Measurements from ENCODE around the gene PSMA1.

DNA sequence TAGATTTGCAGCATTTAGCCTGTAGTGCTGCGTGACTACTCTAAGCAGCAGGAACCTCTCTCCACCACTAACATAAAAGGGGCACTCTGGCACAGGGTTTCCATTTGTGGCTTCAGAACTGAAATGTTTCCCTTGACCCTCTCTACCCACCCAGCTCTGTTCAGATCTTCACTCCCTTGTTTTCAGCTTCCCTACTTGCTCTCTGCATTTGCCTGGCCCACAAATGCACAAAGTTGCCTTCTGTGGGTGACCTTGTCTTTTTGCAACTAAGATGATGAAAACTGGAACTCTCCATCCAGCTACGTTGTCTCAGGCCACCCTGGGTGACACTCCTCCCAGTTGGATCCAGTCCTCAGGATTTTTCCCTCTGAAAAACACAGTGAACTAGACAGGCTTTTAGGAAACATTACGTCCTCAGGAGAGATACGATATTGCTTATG lies 19.8 kb upstream of the PSMA1 start:
- TF ChIP-seq, protein P1, sequence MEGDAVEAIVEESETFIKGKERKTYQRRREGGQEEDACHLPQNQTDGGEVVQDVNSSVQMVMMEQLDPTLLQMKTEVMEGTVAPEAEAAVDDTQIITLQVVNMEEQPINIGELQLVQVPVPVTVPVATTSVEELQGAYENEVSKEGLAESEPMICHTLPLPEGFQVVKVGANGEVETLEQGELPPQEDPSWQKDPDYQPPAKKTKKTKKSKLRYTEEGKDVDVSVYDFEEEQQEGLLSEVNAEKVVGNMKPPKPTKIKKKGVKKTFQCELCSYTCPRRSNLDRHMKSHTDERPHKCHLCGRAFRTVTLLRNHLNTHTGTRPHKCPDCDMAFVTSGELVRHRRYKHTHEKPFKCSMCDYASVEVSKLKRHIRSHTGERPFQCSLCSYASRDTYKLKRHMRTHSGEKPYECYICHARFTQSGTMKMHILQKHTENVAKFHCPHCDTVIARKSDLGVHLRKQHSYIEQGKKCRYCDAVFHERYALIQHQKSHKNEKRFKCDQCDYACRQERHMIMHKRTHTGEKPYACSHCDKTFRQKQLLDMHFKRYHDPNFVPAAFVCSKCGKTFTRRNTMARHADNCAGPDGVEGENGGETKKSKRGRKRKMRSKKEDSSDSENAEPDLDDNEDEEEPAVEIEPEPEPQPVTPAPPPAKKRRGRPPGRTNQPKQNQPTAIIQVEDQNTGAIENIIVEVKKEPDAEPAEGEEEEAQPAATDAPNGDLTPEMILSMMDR (conservative IDR thresholded peaks at IDR 0.05), result no peak
- no peak for TF ChIP-seq EZH2 (IDR thresholded peaks at IDR 0.05; ENCODE audit: low read depth)

Measured in PC-9 (cell line).